DMS114 treated with DMSO at 0.1 percent for 48 hours (cell line): ENCODE measurements around the gene CCDC175.

Experiments
- DNase-seq: peaks from one replicate; lab custom pipeline; 2025; ENCODE audit not compliant: unreplicated experiment; lab: John Stamatoyannopoulos, UW

The CCDC175 gene

DNA sequence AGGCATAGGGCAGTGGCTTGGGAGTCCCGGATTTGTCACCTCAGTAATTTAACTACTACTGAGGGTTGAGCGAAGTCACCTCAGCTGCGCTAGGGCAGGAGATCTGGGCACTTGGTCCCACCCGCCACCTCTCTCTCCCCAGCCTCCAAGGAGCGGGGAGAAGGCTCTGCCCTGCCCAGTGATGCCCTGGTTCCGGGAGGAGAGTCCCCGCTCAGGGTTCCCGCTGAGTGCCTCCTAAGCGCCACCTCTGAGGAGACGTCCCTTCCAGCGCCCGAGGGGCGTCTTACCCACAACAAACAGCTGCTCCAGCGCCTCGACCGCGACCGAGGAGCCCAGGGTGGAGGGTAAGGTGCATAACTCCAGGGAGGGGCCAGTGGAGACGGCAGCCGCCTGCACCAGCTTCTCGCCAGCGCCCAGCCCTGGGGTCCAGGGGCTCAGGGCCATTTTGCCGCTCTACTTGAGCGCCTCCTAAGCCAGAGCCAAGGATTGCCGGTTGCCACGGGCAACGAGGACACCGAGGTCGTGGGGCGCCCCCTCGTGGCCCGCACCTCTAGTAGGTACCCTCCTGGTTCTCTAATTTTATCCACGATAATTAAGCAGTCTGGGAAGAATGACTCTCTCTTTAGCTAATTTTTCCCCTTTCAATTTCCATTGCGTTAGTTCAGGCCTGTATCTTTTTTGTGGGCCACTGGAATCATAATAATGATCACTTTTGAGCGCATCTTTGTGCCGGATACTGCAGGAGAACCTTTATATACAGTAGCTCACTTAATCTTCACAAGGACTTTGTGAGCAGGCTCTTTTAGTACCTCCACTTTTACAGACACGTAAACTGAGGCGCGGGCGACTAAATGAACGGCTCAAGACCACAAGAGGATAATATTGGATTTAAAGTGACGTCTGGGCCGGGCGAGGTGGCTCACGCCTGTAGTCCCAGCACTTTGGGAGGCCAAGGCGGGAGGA is at the start of gene CCDC175:
Gene CCDC175 (minus strand): TSS at position 481 of the 963 bp plus-strand sequence. CDS start 37 bp downstream, at position 444.
- peak; percentile 46 for DNase-seq

DNA sequence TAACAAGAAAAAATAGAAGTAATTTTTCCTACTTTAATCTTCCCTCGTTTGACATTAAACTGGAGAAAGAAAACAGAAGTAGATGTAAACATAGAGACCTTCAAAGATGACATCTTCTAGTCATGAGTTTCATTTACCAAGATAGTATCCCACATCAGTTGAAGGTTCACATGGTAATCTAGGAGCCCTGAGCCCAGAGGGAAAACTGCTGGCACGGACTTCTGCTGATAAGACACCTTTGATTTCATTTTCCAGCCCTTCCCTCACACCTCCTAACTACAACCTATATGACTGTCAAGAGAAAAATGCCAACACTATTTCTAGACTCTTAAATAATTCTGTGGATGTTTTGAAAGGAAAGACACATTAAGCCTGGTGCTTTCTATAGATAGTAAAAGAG is 46.0 kb upstream of the CCDC175 start:
- DNase-seq: no peak

DNA sequence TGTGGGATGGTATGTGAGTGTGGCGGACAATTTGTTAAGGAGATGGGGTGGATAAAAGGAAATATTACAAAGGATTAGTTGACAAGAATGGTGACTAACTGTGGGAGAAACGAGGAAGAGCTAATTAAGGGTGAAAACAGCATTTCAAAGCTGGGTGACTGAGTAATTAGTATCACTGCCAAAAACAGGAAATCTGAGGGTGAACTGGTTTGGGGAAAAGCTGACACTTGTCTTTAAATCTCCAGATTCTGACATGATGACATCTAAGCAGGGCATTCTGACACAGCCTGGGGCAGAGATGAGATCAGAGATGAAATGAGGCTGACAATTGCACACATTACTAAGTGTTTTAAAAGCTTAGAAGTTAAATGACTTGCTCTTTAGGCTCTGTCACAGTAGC is 42.4 kb upstream of the CCDC175 start:
- no peak for DNase-seq

DNA sequence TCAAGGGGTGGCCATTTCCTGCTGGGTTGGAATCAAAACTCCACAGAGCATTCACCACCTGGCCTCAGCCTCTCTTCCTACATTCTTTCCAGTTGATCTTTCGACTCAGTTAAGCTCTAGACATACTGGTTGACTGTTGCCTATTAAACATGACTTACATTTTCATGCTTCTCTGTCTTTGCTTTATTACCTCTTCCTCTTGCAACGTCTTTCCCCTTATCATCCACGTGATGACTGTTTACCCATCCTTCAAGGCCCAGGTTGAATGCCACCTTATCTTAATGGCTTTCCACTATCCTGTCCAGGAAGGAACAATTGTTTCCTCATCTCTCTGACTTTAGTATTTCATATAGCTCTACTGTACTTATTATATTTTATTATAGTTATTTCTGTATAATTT is 24.4 kb upstream of the CCDC175 start:
- DNase-seq: no peak

DNA sequence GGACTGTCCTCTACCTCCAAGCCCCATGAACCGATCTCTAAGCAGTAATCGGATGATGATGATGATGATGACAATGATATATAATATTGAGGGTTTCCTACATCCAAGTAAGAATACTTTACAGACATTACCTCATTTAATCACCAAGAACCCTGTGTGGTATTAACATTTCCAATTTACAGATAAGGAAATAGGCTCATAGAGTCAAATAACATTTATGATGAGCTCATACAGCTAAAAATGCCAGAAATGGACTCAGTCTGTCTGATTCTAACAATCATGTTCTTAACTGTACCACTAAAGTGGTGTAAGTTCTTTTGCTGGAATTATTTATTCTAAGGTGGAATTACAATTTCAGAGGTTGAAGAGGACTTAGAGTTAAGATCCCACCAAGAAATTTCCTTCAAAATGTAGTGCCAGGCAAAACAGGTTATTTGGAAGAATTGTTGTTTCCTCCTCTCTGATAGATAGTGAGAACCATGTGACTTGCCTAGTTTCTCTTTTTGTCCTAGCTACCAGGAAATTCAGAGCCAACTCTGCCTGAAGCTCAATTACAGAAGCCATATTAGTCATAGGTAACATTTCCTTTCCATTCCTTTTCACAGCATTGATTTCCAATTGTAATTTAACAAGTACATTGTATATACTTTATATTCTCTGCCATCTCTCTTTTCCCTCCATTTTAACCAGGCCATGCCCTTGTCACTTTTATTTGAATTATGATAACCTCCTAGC is 23.8 kb upstream of the CCDC175 start:
- no peak for DNase-seq

DNA sequence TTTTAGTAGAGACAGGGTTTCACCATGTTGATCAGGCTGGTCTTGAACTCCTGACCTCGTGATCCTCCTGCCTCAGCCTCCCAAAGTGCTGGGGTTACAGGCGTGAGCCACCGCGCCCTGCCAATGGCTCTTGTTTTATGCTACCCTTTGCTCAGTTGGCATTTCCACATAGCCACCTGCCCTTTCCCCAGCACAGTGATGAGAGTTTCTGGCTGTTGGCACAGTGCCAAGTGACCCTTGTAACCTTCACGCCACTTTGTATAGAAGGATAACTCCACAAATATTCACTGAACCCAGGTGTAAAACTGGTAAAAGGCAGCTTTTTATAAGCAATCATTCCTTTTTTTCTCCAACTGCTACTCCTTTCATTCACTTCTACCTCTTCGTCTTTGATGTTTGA is 18.5 kb upstream of the CCDC175 start:
- DNase-seq: no peak

DNA sequence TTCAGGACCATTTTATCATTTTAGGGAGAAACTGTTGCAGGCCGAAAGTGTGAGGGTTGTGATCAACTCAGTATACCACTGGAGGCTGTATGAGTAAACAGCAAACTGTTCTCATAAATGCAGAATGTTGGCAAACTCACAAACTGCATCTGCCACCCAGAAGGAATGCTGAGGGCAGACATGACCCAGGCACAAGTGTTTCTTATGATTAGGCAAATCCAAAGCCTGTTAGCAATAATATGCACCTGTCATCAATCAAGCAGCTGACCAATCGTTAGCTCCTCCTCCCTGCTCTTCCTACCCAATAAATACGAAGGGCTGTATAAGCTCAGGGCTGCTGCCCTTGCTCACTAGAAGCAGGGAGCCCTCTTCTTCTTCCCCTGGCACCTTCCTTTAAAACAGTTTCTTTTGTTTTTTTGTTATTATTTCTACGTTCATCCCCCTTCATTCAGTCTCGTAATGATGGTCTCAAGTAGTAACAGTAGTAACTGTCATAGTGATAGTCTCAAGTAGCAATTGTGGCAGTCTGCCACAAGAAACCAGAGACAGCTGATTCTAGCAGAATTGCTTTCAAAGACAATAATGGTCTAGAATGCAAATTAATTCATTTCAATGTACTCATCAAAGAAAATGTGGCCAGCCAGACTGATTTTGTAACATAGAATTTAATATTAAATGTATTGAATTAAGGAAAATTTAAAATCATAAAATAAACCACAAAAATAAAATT is 15.2 kb upstream of the CCDC175 start:
- no peak for DNase-seq

DNA sequence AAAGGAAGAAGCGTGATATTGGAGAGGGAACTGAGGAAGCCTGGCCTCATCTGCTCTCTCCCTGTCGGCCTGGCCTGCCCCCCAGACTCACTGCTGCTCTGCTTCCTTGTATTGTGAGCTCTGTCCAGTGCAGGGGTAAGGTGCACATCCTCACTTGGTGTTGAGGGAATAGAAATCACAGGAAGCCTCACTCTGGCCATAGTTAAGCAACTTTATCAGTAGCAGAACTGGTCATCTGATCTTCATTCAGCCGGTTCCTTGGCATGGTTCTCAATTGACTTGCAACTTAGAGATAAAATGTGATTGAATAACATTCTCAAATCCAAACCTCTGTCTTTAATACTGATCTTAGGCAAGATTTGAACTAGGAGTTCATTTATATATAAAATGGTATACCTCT is 11.5 kb upstream of the CCDC175 start:
- DNase-seq: no peak

DNA sequence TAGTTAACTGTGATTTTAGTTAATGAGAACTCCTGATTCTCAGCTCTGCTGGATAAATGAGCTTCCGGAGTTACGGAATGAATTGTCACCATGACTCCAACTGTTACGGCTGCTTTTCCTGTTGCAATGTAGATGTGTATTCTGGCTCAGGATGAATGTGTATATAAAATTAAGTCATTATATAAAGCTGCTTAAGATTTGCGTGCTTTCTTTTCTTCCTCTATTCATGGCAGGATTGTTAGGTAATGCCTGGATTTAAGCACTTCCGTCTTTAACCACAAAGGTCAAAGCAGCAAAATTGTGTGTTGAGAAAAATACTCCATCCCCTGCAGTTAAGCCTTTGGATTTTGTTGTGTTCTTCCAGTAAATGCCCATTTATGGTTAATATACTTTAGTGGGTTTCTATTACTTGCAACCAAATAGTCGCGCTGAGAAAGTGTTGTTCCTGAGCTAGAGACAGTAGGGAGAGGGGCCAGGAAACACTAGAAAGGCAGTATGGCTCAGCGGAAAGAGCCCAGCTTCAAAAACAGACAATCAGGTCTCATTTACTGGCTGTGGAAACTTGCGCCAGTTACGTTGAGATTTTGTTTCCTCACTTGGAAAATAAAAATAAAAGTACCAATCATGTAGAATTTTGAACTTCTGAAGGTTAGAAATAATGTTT is 9.4 kb upstream of the CCDC175 start:
- no peak for DNase-seq

DNA sequence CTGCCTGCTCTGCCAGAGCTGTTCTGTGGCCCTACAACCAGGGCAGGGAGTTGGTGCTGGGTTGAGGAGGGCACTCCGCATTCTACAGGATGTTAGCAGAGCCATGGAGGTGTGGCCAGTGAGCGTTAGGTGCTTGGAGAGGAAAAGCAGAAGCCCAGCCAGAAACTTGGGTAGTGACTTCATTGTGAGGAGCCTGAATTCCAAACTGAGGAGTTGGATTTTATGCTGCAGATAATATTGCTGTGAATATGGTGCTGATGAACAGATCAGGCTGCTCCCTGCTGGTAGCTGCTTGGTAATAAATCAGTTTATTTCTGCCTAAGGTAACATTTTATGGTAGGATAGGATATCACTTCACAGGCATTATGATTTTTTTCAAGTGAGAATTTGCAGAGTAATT is 7.1 kb upstream of the CCDC175 start:
- DNase-seq: no peak

DNA sequence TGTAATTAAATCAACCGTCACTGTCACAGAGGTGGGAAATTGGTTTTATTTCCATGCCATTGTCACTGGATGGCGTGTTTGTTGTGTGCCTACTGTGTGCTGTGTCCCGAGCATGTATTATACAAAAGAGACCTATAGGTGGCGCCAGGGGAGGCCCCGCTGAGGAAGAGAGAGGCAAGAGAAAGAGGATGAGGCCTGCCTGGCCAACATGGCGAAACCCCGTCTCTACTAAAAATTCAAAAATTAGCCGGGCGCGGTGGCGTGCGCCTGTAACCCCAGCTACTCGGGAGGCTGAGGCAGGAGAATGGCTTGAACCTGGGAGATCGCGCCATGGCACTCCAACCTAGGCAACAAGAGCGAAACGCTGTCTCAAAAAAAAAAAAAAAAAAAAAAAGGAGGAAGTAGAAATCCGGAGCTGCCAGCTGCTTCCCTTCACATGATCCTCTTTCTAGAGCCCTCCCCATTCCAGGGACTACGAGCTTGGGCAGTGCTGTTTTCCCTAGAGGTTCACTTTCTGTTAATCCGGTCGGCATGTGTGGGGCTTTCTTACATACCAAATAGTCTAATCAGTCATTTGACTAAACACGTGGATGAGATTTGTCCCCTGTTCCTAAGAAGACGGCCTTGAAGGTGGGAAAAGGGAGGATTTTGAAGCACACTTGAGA is 6.4 kb upstream of the CCDC175 start:
- DNase-seq: no peak

DNA sequence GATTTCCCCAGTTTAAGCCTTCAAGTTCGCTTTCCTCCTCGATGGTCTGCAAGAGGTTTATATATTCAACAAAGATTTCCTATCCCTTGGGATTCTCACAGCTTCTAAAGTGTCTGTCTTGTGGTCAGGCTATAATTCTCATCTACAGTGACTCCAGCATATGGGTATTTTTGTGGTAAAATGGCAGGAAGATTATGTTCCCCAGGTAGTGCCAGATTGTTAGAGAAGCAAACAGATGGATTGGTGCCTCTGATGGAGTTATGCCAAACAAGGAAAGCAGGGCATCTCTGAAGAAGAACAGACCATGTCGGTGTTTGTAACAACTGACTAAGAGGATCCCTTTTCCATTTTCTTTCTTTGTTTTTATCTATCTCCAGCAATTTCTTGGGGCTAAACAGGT is 5.5 kb upstream of the CCDC175 start:
- DNase-seq: no peak

DNA sequence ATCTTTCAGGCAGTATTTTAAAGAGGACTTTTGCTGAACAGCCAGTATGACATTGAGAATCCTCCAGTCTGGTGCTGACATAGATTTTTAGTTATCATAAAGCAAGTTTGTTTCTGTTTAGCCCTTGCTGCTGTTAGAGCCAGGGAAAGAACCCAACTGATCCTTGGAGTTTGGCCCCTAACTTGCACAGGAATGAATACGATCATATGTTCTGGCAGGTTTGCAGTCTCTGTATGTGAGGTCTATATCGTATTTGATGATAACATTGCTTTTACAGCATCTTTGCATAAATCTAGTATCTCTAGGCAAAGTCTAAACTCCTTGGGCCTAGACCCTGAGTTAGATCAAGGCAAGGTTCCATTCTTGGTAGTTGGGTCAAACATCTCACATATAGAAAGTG is 4.3 kb upstream of the CCDC175 start:
- no peak for DNase-seq

DNA sequence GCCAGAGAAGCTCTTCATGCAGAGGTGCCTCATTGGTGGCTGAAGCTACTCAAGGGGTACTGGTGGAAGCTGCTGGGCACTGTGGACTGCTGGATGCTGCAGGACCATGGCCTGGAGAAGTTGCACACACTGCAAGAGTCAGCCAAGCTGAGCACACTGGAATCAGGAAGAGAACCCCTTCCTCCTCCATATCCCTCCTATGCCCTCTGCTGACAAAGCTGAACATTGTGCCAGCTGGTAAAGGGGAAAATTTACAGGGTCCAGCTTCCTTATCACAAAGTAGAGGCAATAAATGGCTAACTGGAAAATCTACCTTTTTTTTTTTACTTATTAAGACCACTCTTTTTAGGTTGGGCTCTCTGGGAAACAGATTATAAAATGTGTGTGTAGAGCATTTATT is 6.5 kb downstream of the CCDC175 start:
- DNase-seq: no peak

DNA sequence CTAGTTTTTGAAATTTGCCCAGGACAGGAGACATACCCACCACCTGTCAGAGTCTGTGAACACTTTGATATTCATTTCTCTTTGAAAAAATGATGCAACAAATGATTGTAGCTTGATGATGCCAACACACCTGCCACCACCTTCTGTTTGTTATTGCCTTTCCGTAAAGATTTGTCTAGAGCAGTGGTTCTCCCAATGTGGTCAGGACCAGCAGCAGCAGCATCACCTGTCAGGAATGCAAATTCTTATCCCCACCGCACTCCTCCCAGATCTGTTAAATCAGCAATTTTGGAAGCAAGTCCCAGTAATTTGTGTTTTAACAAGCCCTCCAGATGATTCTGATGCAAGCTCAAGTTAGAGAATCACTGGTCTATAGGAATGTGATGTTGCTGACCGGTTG is 9.9 kb downstream of the CCDC175 start:
- no peak for DNase-seq

DNA sequence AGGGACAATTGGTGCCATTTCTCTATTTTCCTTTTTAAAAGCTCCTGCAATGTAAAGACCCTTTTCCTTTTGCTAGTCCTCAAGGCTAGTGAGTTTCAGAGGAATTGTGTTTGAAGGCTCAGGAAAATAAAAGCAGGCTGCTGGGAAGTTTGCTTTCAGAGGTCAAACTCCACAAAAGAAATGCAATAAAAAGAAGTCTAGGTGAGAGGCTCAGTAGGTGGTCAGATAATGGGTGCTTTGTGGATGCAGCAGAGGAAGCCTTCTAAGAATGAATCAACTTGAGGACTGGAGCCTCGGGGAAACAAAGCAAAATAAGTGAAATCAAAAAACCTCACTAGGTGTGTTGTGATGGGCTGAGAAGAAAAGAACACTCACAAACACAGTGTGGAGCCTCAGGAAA is 10.3 kb downstream of the CCDC175 start:
- DNase-seq: no peak

DNA sequence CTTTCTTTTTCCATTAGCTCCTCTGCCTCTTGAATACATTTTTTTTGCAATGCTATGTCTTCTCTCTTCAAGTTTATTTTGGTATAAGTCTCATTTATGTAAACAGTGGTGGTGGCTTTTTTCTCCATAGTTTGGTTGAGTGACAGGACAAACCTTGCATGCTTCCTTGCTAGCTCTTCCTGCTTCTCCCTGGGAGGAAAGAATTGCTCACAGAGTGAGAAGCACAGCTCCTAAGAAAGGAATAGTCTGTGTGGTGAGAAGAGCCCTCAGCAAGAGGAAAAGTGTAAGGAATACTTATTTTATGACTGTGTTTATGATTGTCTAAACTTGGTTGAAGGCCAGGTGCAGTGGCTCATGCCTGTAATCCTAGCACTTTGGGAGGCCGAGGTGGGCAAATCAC is 11.5 kb downstream of the CCDC175 start:
- DNase-seq: no peak

DNA sequence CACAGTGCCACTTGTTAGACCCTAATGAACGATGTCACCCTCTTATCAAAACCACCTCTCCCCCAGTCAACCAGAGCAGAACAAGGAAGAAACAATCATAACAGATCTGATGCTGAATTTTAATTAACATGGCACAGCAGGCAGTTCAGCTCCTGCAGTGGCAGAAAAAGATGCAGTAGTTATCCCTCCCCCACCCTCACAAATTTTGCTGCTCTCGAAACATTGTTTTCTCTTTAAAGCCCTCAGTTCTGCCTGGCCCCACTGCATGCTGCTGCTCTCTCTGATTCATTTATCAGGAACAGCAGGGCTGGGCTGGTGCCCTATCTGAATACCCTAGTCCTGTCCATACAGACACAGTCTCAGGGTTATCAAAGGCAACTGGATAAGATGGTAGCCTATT is 12.2 kb downstream of the CCDC175 start:
- DNase-seq: no peak

DNA sequence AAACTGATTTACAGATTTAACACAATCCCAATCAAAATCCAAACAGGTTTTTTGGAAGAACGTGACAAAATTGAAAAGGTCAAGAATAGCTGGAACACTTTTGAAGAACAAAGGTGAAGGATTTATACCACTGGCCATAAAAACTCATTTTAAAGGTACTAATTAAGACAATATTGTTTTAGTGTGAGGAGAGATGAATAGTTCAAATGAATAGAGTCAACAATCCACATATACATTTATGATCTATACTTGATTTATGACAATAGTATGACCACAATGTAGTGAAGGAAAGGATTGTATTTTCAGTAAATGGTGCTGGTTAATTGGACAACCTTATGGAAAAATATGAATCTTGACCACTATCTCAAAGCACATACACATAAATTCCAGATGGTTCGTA is 29.3 kb downstream of the CCDC175 start:
- DNase-seq: no peak

DNA sequence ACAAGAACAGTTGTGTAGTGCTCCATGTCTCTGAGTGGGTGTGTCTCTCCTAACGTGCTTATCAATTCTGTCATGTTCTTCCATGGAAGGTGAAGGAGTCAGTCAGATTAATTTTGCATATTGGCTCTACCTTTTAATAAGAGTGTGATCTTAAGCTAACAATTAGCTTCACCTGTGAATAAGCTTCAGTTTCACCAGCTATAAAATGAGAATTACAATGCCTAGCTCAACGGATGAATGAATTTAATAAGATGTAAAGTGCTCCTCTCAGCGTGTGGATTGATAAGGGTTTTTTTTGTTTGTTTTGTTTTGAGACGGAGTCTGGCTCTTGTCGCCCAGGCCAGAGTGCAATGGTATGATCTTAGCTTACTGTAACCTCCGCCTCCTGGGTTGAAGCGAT is 32.7 kb downstream of the CCDC175 start:
- no peak for DNase-seq

DNA sequence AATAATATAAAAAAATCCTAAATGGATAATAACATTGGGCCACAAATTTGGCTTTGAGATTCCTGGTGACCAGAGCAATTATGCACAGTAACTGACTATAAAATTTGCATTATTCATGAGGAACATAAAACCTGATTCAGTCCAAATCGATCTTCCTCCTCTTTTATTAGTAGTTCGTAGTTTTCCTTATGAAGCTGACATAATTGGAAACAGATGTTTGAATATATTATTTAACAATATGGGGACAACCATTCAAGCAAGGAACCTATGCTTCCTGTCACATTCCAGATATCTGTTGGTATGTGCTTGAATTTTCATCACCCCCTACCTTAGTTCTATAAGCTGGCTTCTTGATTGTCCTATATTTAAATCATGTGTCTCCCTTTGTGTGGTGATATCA is 34.9 kb downstream of the CCDC175 start:
- no peak for DNase-seq
